Ectodermal cell (in vitro differentiated cells): ENCODE data around the gene C19orf85.
"Not testable (repeated sequence)": the region's sequence is repeated elsewhere in the genome, so short reads cannot be mapped to it uniquely, and the experiment has no call there.

Experiments
- H3K27ac ChIP-seq: 2 replicates; pipeline ENCODE4 v1.7.0; 2013; ENCODE audit warnings: mild to moderate bottlenecking, low read depth, low read length; ENCODE audit not compliant: insufficient read depth, poor library complexity, severe bottlenecking
- H3K27me3 ChIP-seq: 2 replicates; pipeline ENCODE4 v1.7.0; 2013; ENCODE audit warnings: mild to moderate bottlenecking, low read length; ENCODE audit not compliant: insufficient read depth, control insufficient read depth, poor library complexity, severe bottlenecking
- H3K36me3 ChIP-seq: one replicate; pipeline ENCODE4 v1.7.0; 2013; ENCODE audit warnings: low read length; ENCODE audit not compliant: control insufficient read depth, insufficient read depth
- H3K4me1 ChIP-seq: one replicate; pipeline ENCODE4 v1.7.0; 2013; ENCODE audit warnings: low read length; ENCODE audit not compliant: control insufficient read depth, insufficient read depth
- H3K4me3 ChIP-seq: 2 replicates; pipeline ENCODE4 v1.7.0; 2013; ENCODE audit warnings: low read depth, low read length, control low read depth; ENCODE audit not compliant: insufficient read depth
- H3K9me3 ChIP-seq: 2 replicates; pipeline ENCODE4 v1.7.0; 2013; ENCODE audit warnings: mild to moderate bottlenecking, low read length, moderate library complexity; ENCODE audit not compliant: control insufficient read depth
- WGBS, 2 experiments: methylation state at CpG; one replicate each; pipeline ENCODE4 v1.1.7; 2013; ENCODE audit warnings: missing lambda C conversion rate in 2 of 2; 5-methylcytosine and 5-hydroxymethylcytosine counted together

C19orf85 gene

GRCh38 chr19:55456347-55456746 is 8.2 kb downstream of the C19orf85 start:
- H3K9me3 ChIP-seq: no peaks in the 10 kb centered on the region
- H3K4me3 ChIP-seq: no peak overlapping the region
- WGBS, 2 experiments: 95% methylated on average over 14 of the region's 14 CpGs
- peaks cover 13% of the 10 kb centered on the region for H3K27me3 ChIP-seq
- no peak overlapping the region for H3K27ac ChIP-seq
- H3K36me3 ChIP-seq: no peaks in the 10 kb centered on the region
- H3K4me1 ChIP-seq: peaks cover 9% of the 10 kb centered on the region

DNA sequence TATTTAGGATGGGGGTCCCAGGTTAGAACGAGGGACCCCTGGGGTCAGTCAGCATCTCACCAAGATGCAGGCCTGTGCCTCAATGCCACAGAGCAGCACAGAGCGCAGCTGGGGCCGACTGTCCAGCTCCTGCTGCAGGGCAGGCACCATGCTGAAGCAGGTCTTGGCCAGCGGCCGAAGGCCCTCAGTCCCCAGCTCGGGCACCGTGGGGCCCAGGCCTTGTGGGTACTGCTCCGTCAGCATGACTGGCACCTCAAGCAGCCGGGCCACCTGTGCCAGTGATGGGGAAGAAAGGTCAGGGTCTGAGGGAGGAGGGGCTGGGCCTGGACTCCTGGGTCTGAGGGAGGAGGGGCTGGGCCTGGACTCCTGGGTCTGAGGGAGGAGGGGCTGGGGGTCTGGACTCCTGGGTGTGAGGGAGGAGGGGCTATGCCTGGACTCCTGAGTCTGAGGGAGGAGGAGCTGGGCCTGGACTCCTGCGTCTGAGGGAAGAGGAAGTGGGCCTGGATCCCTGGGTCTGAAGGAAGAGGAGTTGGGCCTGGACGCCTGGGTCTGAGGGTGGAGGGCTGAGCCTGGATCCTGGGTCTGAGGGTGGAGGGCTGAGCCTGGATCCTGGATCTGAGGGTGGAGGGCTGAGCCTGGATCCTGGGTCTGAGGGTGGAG is 8.8 kb downstream of the C19orf85 start:
- Histone ChIP-seq H3K27ac (no peak overlapping the region), H3K36me3 (no peaks in the 10 kb centered on the region), H3K4me1 (peaks cover 9% of the 10 kb centered on the region), H3K4me3 (no peak overlapping the region), H3K9me3 (no peaks in the 10 kb centered on the region), H3K27me3 (peaks cover 20% of the 10 kb centered on the region)
- 92 to 94% methylated on average over 11 of the region's 11 CpGs for WGBS, 2 experiments

DNA sequence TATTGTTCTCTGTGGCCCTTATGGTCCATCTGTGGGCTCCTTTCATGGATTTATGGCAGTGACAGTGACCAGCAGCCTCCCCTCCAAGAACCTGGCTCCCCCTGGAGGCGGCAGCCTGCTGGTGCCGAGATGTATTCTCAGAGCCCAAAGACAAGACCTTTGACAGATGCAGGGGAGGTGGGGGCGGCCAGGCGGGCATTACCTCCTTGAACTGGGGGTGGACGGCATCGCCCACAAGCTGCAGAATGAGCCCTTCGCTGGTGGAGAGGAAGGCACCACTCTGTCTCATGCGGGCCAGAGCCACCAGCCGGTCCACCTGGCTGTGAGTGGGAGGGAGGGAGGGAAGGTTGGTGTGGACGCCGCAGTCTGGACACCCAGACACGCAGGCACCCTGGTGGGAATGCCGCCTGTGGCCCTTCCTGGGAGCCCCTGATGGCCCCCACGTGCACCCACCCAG is 9.7 kb downstream of the C19orf85 start:
- peaks cover 5% of the 10 kb centered on the region for H3K4me1 ChIP-seq
- 71 to 75% methylated on average over 14 of the region's 14 CpGs for WGBS, 2 experiments
- H3K4me3 ChIP-seq: no peak overlapping the region
- H3K36me3 ChIP-seq: no peaks in the 10 kb centered on the region
- no peak overlapping the region for H3K27ac ChIP-seq
- no peaks in the 10 kb centered on the region for H3K9me3 ChIP-seq
- peaks cover 29% of the 10 kb centered on the region for H3K27me3 ChIP-seq

DNA sequence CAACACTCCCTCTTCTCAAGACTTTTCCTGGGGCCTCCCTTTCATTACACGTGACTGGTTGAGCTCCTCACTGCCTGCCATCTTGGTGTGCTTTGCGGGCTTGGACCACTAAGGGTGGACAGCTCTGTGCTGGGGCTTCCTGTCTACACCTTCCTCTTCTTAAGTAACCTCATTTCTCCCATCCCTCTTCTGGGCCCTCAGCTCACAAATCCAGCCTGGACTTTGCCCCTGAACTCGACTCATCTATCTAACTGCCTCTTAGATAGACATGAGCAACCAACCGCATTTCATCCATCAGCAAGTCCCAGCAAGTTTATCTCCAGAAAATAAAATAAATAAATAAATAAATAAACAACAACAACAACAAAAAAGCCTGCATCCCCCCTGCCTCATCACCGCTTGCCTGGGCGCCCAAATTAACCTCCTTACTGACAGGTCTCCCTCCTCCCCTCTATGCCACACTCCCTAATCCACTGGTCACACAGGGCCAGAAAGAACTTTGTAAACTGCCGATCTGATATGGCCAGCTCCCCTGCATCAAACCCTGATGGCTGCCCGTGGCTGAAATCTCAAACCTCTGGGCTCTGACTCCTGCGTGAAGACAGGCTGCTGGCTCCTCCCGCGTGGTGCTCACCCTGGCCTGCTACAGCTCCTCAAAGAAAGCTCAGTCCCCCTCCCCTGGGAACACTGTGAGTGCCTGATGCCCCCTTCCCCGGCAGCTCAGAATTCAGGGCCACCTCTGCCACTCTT is 10.9 kb downstream of the C19orf85 start:
- no peaks in the 10 kb centered on the region for H3K36me3 ChIP-seq
- H3K27me3 ChIP-seq: peaks cover 40% of the 10 kb centered on the region
- no peak overlapping the region for H3K27ac ChIP-seq
- peaks cover 5% of the 10 kb centered on the region for H3K4me1 ChIP-seq
- H3K9me3 ChIP-seq: no peaks in the 10 kb centered on the region
- WGBS, 2 experiments: 90 to 93% methylated on average over 12 of the region's 12 CpGs
- H3K4me3 ChIP-seq: no peak overlapping the region

DNA sequence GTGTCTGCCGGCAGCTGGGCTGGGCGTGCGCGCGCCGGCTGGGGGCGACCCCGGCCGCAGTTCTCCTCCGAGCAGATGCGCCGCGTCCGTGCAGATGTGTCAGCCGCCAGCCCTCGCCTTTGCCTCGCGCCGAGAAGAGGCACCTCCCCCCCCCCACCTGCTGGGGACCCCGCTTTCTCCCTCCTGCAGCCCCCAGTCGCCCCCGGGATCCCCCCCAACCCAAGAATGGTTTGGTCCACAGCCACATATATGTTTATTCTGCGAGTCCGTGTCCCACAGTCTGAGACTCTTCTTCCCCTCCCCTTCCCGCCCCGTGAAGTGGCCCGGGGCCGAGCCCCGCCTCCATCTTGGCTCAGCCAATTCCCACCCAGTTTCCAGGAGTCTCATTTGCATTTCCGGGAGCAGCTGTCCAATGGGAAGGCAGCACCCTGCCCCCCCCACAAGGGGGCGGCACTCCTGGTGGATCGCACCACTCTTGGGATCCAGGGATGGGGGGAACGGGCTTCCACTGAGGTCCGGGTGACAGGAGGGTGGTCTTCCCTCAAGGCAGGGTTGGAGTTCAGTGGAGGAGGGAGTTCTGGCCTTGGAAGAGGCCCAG is 11.7 kb downstream of the C19orf85 start:
- Histone ChIP-seq H3K4me3 (peak overlapping the region; percentile 25), H3K9me3 (no peaks in the 10 kb centered on the region), H3K36me3 (no peaks in the 10 kb centered on the region), H3K27ac (no peak overlapping the region), H3K4me1 (peaks cover 5% of the 10 kb centered on the region), H3K27me3 (peaks cover 48% of the 10 kb centered on the region)
- 6 to 7% methylated on average over 33 to 34 of the region's 34 CpGs for WGBS, 2 experiments

GRCh38 chr19:55451965-55452748 is 12.4 kb downstream of the C19orf85 start:
- Histone ChIP-seq H3K36me3 (no peaks in the 10 kb centered on the region), H3K27ac (no peak overlapping the region), H3K4me3 (peak overlapping the region; percentile 25), H3K27me3 (peaks cover 55% of the 10 kb centered on the region), H3K4me1 (peaks cover 5% of the 10 kb centered on the region), H3K9me3 (no peaks in the 10 kb centered on the region)
- WGBS, 2 experiments: 4% methylated on average over 55 to 57 of the region's 57 CpGs

GRCh38 chr19:55451163-55451964 is 13.2 kb downstream of the C19orf85 start:
- H3K27ac ChIP-seq: no peak overlapping the region
- peak overlapping the region; percentile 25 for H3K4me3 ChIP-seq
- H3K27me3 ChIP-seq: peaks cover 63% of the 10 kb centered on the region
- H3K9me3 ChIP-seq: no peaks in the 10 kb centered on the region
- peaks cover 5% of the 10 kb centered on the region for H3K4me1 ChIP-seq
- no peaks in the 10 kb centered on the region for H3K36me3 ChIP-seq
- 2% methylated on average over 77 to 79 of the region's 80 CpGs for WGBS, 2 experiments

DNA sequence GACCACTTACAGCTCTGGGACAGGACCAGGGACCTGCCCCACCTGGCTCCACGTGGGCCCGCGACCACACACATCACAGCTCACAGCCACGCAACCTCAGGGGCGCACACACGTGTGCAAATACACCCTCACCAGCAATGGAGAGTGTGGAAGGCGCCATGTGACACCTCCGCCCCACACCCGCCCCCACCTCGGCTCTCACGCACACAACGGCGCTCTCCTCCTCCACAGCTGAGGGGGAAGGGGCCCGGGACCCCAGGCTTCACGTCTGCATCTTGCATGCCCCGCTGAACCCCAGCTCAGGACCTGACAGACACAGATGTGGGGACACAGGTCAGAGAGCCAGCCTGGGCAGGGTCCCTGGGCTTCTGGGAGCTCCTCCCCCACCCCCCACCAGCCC is 15.1 kb downstream of the C19orf85 start:
- H3K36me3 ChIP-seq: no peaks in the 10 kb centered on the region
- H3K27me3 ChIP-seq: peaks cover 82% of the 10 kb centered on the region
- H3K4me1 ChIP-seq: peaks cover 5% of the 10 kb centered on the region
- H3K27ac ChIP-seq: no peak overlapping the region
- WGBS, 2 experiments: 40 to 44% methylated on average over 16 of the region's 16 CpGs
- no peaks in the 10 kb centered on the region for H3K9me3 ChIP-seq
- no peak overlapping the region for H3K4me3 ChIP-seq

DNA sequence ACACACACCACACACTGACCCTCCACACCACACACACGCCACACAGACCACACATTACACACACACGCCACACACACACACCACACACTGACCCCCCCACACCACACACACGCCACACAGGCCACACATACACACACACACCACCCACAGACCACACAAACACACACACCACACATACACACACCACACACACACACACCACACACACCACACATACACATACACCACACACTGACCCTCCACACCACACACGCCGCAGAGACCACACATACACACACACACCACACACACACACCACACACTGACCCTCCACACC is 16.4 kb downstream of the C19orf85 start:
- 82 to 92% methylated on average over 5 of the region's 5 CpGs for WGBS, 2 experiments
- H3K27ac ChIP-seq, H3K4me3 ChIP-seq, H3K36me3 ChIP-seq, H3K4me1 ChIP-seq, H3K9me3 ChIP-seq: not testable (repeated sequence)
- peaks cover 96% of the 10 kb centered on the region for H3K27me3 ChIP-seq
